Peyer's patch (tissue), 4 donors: ENCODE data around the gene TCP11L2.

Source experiments
- CTCF ChIP-seq, 6 experiments: fragments of 450-650 bp in 4 of 6; fragments of 200-600 bp in 2 of 6; sonication (generic) in 1 of 6; IDR thresholded peaks; one replicate each; pipeline ENCODE4 v1.5.1; 2017 to 2019; ENCODE audit warnings: antibody characterized with exemption in 6 of 6, mild to moderate bottlenecking in 3 of 6, moderate library complexity in 1 of 6
- POLR2A ChIP-seq, 2 donors: fragments of 450-650 bp; IDR thresholded peaks; one replicate each; pipeline ENCODE4 v1.5.1; 2017; ENCODE audit warnings: antibody characterized with exemption in 2 of 2, mild to moderate bottlenecking in 2 of 2, moderate library complexity in 2 of 2

- TF ChIP-seq CTCF (IDR thresholded peaks at IDR 0.05) = no peak
- TF ChIP-seq POLR2A (IDR thresholded peaks at IDR 0.05) = no peak
Observed at GRCh38 chr12:106265116-106265515, 37.4 kb upstream of the TCP11L2 start.
